AG09319 (cell line): ENCODE data around the gene CTF1.
"Not testable (repeated sequence)": the region's sequence is repeated elsewhere in the genome, so short reads cannot be mapped to it uniquely, and the experiment has no call there.

ENCODE experiments used
- DNase-seq: peaks from one replicate; pipeline ENCODE4 v3.0.0-alpha.2; 2010; ENCODE audit warnings: low read depth; ENCODE audit errors: extremely low read depth
- TF ChIP-seq, protein P1 (sequence below): IDR thresholded peaks from 2 replicates; pipeline ENCODE4 v1.5.1; 2011; ENCODE audit warnings: low read depth, mild to moderate bottlenecking, inconsistent platforms, low read length, moderate library complexity

CTF1 gene, protein sequence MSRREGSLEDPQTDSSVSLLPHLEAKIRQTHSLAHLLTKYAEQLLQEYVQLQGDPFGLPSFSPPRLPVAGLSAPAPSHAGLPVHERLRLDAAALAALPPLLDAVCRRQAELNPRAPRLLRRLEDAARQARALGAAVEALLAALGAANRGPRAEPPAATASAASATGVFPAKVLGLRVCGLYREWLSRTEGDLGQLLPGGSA

GRCh38 chr16:30896261-30896888 lies at the start of gene CTF1:
TSS of gene CTF1 (plus strand) at chr16:30896614. CDS start at chr16:30896644, 30 bp downstream.
- peak; percentile 78 for DNase-seq
- TF ChIP-seq, protein P1, sequence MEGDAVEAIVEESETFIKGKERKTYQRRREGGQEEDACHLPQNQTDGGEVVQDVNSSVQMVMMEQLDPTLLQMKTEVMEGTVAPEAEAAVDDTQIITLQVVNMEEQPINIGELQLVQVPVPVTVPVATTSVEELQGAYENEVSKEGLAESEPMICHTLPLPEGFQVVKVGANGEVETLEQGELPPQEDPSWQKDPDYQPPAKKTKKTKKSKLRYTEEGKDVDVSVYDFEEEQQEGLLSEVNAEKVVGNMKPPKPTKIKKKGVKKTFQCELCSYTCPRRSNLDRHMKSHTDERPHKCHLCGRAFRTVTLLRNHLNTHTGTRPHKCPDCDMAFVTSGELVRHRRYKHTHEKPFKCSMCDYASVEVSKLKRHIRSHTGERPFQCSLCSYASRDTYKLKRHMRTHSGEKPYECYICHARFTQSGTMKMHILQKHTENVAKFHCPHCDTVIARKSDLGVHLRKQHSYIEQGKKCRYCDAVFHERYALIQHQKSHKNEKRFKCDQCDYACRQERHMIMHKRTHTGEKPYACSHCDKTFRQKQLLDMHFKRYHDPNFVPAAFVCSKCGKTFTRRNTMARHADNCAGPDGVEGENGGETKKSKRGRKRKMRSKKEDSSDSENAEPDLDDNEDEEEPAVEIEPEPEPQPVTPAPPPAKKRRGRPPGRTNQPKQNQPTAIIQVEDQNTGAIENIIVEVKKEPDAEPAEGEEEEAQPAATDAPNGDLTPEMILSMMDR = no peak

GRCh38 chr16:30846649-30847402 lies 49.6 kb upstream of the CTF1 start:
- DNase-seq = no peak
- TF ChIP-seq, protein P1 = no peak

GRCh38 chr16:30850246-30850645 lies 46.2 kb upstream of the CTF1 start:
- DNase-seq = no peak
- TF ChIP-seq, protein P1 = no peak

GRCh38 chr16:30853758-30854157 lies 42.7 kb upstream of the CTF1 start:
- TF ChIP-seq, protein P1 = no peak
- no peak for DNase-seq

DNA sequence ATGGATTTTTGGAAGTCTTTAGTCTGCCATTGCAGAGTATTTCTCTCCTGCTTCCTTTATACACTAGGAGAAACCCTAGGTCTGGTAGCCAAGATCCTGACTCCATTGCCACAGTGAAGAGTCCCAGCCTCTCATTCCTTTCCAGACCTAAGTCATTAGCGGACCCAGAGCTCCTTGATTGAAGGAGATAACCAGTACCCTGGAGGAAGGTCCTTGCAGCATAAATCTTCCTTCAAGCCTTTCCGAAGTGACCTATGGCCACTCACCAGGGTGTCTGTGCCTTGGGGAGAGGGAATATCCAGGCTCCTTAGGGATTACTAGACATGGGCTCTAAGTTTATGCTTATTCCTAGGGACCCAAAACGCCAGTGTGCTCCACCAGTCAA lies 38.3 kb upstream of the CTF1 start:
- TF ChIP-seq, protein P1 = no peak
- no peak for DNase-seq

GRCh38 chr16:30858829-30859423 lies 37.5 kb upstream of the CTF1 start:
- TF ChIP-seq, protein P1 = no peak
- no peak for DNase-seq

DNA sequence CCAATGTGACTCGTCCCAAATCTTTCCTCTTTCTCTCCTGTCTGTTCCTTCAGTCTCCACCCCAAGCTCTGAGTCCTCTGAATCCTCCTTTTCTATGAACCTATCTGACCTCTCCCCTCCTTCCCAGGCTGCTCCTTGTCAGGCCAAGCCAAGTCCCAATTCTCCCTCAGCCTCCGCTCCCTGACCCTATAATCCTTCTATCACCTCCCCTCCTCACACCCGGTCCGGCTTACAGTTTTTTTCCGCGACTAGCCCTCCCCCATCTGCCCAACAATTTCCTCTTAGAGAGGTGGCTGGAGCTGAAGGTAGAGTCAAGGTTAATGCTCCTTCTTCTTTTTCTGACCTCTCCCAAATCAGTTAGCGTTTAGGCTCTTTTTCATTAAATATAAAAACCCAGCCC lies 35.7 kb upstream of the CTF1 start:
- DNase-seq = not testable (repeated sequence)

GRCh38 chr16:30863178-30863577 lies 33.2 kb upstream of the CTF1 start:
- not testable (repeated sequence) for DNase-seq
